GM12878 (cell line): ENCODE measurements around the gene ANKRD34A.

Experiments used
- ATF2 ChIP-seq: IDR thresholded peaks from 2 replicates; pipeline ENCODE4 v1.6.1; 2012; ENCODE audit warnings: low read length, inconsistent platforms
- CBX5 ChIP-seq: sonication (generic); IDR thresholded peaks from 2 replicates; pipeline ENCODE4 v1.6.1; 2016; ENCODE audit warnings: low read depth, moderate library complexity, mild to moderate bottlenecking, inconsistent platforms
- CTCF ChIP-seq, 3 experiments: IDR thresholded peaks in 2 of 3; conservative IDR thresholded peaks in 1 of 3; 2 replicates each; pipeline ENCODE4 v1.5.1; 2011; ENCODE audit warnings: low read depth in 3 of 3, low read length in 3 of 3, mild to moderate bottlenecking in 3 of 3, control low read depth in 2 of 3, moderate library complexity in 2 of 3, inconsistent platforms in 1 of 3, mixed read lengths in 1 of 3; ENCODE audit not compliant: control insufficient read depth in 2 of 3, insufficient read depth in 1 of 3; ENCODE audit errors: extremely low read depth in 1 of 3
- DPF2 ChIP-seq: fragments of 450-650 bp; IDR thresholded peaks from 2 replicates; pipeline ENCODE4 v1.6.1; 2017; ENCODE audit warnings: mild to moderate bottlenecking
- EP300 ChIP-seq, 2 experiments: fragments of 150-350 bp in 1 of 2; IDR thresholded peaks; 2 replicates each; pipeline ENCODE4 v1.6.1; 2011 to 2012; ENCODE audit warnings: low read depth in 2 of 2, low read length in 2 of 2, borderline replicate concordance in 1 of 2, improper control_type of control experiment in 1 of 2, inconsistent platforms in 1 of 2; ENCODE audit not compliant: control insufficient read depth in 1 of 2
- MYC ChIP-seq: IDR thresholded peaks from 2 replicates; pipeline ENCODE4 v1.6.1; 2011; ENCODE audit warnings: mild to moderate bottlenecking, low read length, moderate library complexity, inconsistent platforms; ENCODE audit not compliant: insufficient read depth, insufficient replicate concordance, insufficient read length, severe bottlenecking
- NFYB ChIP-seq: IDR thresholded peaks from 2 replicates; pipeline ENCODE4 v1.6.1; 2011; ENCODE audit warnings: low read depth, mild to moderate bottlenecking, low read length, improper control_type of control experiment, moderate library complexity; ENCODE audit not compliant: insufficient read depth
- PBX3 ChIP-seq: IDR thresholded peaks from 2 replicates; pipeline ENCODE4 v1.6.1; 2011; ENCODE audit warnings: mild to moderate bottlenecking, low read depth, low read length, moderate library complexity; ENCODE audit not compliant: insufficient replicate concordance
- USF1 ChIP-seq: IDR thresholded peaks from 2 replicates; pipeline ENCODE4 v1.6.1; 2011; ENCODE audit warnings: borderline replicate concordance, low read depth, mild to moderate bottlenecking, moderate library complexity, mixed read lengths, low read length; ENCODE audit not compliant: insufficient read depth; ENCODE audit errors: extremely low read length
- TF ChIP-seq, protein P1 (sequence below): IDR thresholded peaks from 2 replicates; pipeline ENCODE4 v1.6.1; 2012; ENCODE audit warnings: mild to moderate bottlenecking, low read depth, low read length
- TF ChIP-seq, protein P2 (sequence below): IDR thresholded peaks from 2 replicates; pipeline ENCODE4 v1.6.1; 2012; ENCODE audit warnings: low read depth, low read length, improper control_type of control experiment

DNA sequence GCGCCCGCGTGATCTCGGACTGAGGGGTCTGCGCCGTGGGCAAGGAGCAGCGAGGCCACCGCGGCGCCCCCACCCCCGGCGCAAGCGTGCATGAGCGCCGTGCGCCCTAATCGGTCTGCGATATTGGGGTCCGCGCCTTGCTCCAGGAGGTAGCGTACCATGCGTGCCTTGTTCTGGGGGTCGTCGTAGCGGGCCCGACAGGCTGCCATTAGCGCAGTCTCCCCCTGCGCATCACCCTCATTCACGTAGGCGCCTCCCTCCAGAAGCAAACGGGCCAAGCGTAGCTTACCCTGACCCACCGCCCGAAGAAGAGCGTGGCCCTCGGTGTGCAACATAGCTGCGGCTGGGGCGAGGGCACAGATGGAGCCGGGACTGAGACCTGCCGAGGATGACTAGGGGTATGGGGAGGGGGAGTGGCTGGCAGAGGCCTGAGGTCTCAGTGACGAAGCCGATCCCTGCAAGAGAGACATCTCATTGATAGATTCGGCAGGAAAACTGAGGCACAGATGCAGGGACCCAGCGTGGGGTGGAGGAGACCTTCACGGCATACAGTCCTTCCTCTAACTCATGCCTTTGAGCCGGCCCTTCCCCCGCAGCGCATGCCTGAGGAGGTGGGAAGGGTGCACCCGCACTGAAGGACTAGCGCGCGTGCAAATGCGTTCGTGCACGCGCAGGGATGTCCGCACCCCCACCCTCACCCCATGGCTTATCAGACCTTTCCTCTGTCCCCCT lies 2.8 kb downstream of the ANKRD34A start:
- TF ChIP-seq MYC = no peak
- TF ChIP-seq USF1 = no peak
- no peak for TF ChIP-seq PBX3
- TF ChIP-seq CTCF (IDR thresholded peaks at IDR 0.05 in 2 of 3, conservative IDR thresholded peaks at IDR 0.05 in 1 of 3; ENCODE audit: control insufficient read depth in 2 of 3, extremely low read depth in 1 of 3, insufficient read depth in 1 of 3, low read depth in 3 of 3, low read length in 3 of 3) = no peak
- TF ChIP-seq ATF2 = no peak
- no peak for TF ChIP-seq DPF2
- TF ChIP-seq, protein P1, sequence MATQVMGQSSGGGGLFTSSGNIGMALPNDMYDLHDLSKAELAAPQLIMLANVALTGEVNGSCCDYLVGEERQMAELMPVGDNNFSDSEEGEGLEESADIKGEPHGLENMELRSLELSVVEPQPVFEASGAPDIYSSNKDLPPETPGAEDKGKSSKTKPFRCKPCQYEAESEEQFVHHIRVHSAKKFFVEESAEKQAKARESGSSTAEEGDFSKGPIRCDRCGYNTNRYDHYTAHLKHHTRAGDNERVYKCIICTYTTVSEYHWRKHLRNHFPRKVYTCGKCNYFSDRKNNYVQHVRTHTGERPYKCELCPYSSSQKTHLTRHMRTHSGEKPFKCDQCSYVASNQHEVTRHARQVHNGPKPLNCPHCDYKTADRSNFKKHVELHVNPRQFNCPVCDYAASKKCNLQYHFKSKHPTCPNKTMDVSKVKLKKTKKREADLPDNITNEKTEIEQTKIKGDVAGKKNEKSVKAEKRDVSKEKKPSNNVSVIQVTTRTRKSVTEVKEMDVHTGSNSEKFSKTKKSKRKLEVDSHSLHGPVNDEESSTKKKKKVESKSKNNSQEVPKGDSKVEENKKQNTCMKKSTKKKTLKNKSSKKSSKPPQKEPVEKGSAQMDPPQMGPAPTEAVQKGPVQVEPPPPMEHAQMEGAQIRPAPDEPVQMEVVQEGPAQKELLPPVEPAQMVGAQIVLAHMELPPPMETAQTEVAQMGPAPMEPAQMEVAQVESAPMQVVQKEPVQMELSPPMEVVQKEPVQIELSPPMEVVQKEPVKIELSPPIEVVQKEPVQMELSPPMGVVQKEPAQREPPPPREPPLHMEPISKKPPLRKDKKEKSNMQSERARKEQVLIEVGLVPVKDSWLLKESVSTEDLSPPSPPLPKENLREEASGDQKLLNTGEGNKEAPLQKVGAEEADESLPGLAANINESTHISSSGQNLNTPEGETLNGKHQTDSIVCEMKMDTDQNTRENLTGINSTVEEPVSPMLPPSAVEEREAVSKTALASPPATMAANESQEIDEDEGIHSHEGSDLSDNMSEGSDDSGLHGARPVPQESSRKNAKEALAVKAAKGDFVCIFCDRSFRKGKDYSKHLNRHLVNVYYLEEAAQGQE = no peak
- no peak for TF ChIP-seq CBX5
- no peak for TF ChIP-seq NFYB
- no peak for TF ChIP-seq EP300 (IDR thresholded peaks at IDR 0.05; ENCODE audit: borderline replicate concordance in 1 of 2, control insufficient read depth in 1 of 2, low read depth in 2 of 2, low read length in 2 of 2)
- TF ChIP-seq, protein P2, sequence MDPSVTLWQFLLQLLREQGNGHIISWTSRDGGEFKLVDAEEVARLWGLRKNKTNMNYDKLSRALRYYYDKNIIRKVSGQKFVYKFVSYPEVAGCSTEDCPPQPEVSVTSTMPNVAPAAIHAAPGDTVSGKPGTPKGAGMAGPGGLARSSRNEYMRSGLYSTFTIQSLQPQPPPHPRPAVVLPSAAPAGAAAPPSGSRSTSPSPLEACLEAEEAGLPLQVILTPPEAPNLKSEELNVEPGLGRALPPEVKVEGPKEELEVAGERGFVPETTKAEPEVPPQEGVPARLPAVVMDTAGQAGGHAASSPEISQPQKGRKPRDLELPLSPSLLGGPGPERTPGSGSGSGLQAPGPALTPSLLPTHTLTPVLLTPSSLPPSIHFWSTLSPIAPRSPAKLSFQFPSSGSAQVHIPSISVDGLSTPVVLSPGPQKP = no peak
